LNCaP clone FGC (cell line): ENCODE data around the gene CHP1.
A peak's percentile ranks its signal among the peaks of the same experiment; 100 is the strongest.

Experiments used
- DNase-seq: peaks from one replicate; pipeline ENCODE4 v3.0.0-alpha.2; 2011; ENCODE audit warnings: low read depth
- H3K4me3 ChIP-seq: 2 replicates; pipeline ENCODE4 v1.5.1; 2011; ENCODE audit warnings: mild to moderate bottlenecking, low read depth, low read length, control low read depth
- CTCF ChIP-seq: IDR thresholded peaks from 2 replicates; pipeline ENCODE4 v1.5.1; 2012; ENCODE audit warnings: mild to moderate bottlenecking; ENCODE audit not compliant: control insufficient read depth, insufficient read depth; ENCODE audit errors: extremely low read depth

The CHP1 gene

GRCh38 chr15:41205315-41205714, 25.8 kb upstream of the CHP1 start:
- no peak overlapping the region for H3K4me3 ChIP-seq
- DNase-seq = no peak
- no peak for TF ChIP-seq CTCF

DNA sequence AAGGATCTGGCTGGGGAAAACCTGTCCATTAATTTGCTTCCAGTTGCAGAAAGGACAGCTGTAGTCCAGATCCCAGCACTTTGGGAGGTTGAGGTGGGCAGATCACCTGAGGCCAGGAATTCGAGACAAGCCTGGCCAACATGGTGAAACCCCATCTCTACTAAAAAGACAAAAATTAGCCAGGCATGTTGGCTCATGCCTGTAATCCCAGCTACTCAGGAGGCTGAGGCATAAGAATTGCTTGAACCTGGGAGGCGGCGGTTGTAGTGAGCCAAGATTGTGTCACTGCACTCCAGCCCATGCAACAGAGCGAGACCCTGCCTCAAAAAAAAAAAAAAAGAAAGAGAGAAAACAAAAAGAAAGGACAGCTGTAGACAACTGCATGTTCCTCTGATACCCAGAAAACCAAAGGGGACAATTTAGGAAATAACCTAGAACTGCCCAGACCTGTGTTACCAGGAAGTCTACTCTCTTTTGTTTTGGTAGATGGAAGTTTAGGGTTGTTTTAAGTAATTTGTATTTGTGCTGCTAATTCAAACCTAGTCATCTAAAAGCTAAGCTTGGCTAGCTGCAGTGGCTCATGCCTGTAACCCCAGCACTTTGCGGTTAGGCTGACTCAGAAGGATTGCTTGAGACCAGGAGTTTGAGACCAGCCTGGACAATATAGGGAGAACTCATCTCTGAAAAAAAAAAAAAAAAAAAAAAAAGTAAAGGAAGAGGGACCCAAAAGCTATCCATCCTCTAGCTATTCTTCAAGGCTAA, 23.2 kb upstream of the CHP1 start:
- no peak overlapping the region for H3K4me3 ChIP-seq
- TF ChIP-seq CTCF = no peak
- no peak for DNase-seq

- no peak for TF ChIP-seq CTCF
- DNase-seq = no peak
- no peak overlapping the region for H3K4me3 ChIP-seq
These were observed 15.4 kb upstream of the CHP1 start for GRCh38 chr15:41215708-41216107.

DNA sequence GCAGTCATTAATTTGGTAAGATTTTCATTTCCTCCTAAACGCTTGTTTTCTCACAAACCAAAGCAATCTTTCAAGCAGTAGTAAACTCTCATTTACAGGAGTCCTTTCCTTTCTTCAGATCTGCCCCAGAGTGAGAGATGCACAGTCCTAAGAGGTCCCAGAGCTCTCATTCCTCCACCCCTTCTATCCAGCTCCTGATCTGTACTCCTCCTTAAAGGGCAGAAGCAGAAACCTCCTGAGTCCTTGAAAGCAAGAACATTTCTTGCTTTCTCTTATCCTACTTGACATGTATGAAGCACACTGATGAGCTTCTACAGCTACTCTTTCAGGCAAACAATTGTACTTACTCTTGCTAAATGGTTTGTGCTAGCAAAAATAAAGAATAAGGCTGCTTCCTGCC, 12.2 kb upstream of the CHP1 start:
- DNase-seq = no peak
- TF ChIP-seq CTCF = no peak
- no peak overlapping the region for H3K4me3 ChIP-seq

DNA sequence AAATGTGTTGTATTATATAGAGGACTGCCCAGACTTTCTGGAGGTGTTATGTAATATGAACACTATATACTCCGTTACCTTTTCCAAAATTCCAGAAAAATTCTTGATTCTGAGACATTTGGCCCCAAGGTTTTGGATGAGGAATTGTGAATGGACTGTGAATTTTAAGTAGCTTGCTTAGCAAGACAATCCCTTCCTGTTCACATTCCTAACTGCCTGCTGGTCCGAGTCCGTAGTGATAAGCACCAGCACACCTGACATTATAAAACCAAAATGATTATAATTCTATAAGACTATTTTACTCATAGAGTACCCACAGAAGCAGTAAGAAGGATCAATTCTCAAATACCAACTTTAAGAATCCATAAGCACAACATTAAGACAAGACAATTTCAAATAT, 11.7 kb upstream of the CHP1 start:
- no peak for DNase-seq
- TF ChIP-seq CTCF = no peak
- H3K4me3 ChIP-seq = no peak overlapping the region

GRCh38 chr15:41230345-41230649, 771 bp upstream of the CHP1 start:
- no peak for TF ChIP-seq CTCF
- H3K4me3 ChIP-seq = peak overlapping the region; percentile 8; the same call in 1 of the 2 replicates
- DNase-seq = no peak
